Camera-type eye (tissue), 1 donor: Measurements from ENCODE around the gene SGIP1. TPM values are rescaled to one million over a fixed set of nuclear protein-coding genes. Genes with fewer than 3 reads are reported as not detected.

Experiments used
- total RNA-seq: library from RNA; depleted of rRNA; stranded (reverse); fragments of >200 nt; gene quantifications from one replicate; pipeline ENCODE4 v1.2.3, GENCODE V29; 2014

Gene SGIP1
- total RNA-seq, result 108 TPM

GRCh38 chr1:66533804-66534740 is at the start of gene SGIP1:
Gene SGIP1 (plus strand): TSS chr1:66534153. CDS start chr1:66534359, 206 bp downstream.

GRCh38 chr1:66752000-66752592 is 218.1 kb downstream of the SGIP1 start, which contains the start of gene DYNLT5:
Gene DYNLT5 (plus strand): TSS chr1:66752459. CDS start chr1:66754659, 2,200 bp downstream.

Other genes starting within 250 kb of the SGIP1 start
- gene DYNLT5, start 218.3 kb downstream of the SGIP1 start, total RNA-seq, result 4.6 TPM